ENCODE data around the gene NDUFB10. TPM values are rescaled to one million over a fixed set of nuclear protein-coding genes. Genes with fewer than 3 reads are reported as not detected.
A peak's percentile ranks its signal among the peaks of the same experiment; 100 is the strongest.

Gene NDUFB10
- total RNA-seq, 2 donors from 2014 or later = 63.4 to 98.8 TPM

DNA sequence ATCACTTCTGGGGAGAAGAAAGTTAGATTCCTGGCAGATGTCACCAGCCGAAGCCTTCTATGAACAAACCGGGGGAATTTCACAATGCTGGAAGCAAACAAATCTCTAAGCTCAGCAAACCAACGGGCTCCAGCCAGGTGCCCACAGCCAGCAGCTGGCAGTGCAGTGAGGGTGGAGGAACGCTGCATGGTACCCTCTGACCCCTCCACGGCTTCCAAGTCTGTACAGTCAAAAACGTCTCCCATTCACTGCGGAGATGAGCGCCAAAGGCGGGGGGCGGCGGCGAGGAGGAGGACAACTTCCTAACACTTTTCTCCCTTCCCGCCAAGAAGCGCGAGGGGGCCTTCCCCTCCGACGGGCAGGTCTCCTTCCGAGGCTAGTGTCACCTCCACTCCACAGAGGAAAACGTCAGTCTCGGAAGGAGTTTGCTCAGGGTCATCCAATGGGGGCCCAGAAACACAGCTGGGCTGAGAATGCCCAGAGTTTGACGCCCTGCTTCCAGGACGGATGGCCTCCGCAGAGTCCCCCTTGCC is 49.4 kb downstream of the NDUFB10 start:
- H3K27ac Mint-ChIP-seq = peak overlapping the region; percentile 90 to 97
- peak in 1 of 2 donors; percentile 47 for ATAC-seq
- H3K36me3 Mint-ChIP-seq = peaks cover 22 to 24% of the 10 kb centered on the region in 2 donors
- DNase-seq (ENCODE audit: low spot score in 2 of 2) = no peak
- H3K9me3 Mint-ChIP-seq = no peaks in the 10 kb centered on the region

- H3K9me3 Mint-ChIP-seq = no peaks in the 10 kb centered on the region
- ATAC-seq = peak; percentile 13 to 48
- no peak for DNase-seq (ENCODE audit: low spot score in 2 of 2)
- H3K27ac Mint-ChIP-seq = peak overlapping the region; percentile 90 to 97
- peaks cover 22 to 24% of the 10 kb centered on the region in 2 donors for H3K36me3 Mint-ChIP-seq
Measured at GRCh38 chr16:2009164-2009711, 49.9 kb downstream of the NDUFB10 start.

- peaks cover 22 to 24% of the 10 kb centered on the region in 2 donors for H3K36me3 Mint-ChIP-seq
- ATAC-seq (peak; percentile 95 to 96), DNase-seq (ENCODE audit: low spot score in 2 of 2) (peak; percentile 79 to 82)
- H3K27ac Mint-ChIP-seq = peak within 1 kb of the TSS; percentile 92 to 97
- no peaks in the 10 kb centered on the region for H3K9me3 Mint-ChIP-seq
Measured at GRCh38 chr16:2009791-2010510, 50.6 kb downstream of the NDUFB10 start, which contains the start of gene ZNF598. Gene ZNF598 (minus strand): TSS chr16:2009821.

Other genes with a start within 250 kb of the NDUFB10 start
- gene NME3, start 188.0 kb upstream of the NDUFB10 start, total RNA-seq = 10 to 100 TPM; 30.9 to 55.6 TPM
- gene EME2, start 186.7 kb upstream of the NDUFB10 start, total RNA-seq = 10 to 100 TPM; 21.9 to 24.0 TPM
- 100 to 1,000 TPM; 106 to 180 TPM for gene MRPS34, start 186.4 kb upstream of the NDUFB10 start, total RNA-seq
- gene SPSB3, start 177.0 kb upstream of the NDUFB10 start, total RNA-seq = 10 to 100 TPM; 19.1 to 29.2 TPM
- gene NUBP2, start 176.6 kb upstream of the NDUFB10 start, total RNA-seq = 10 to 100 TPM; 41.0 to 48.3 TPM
- not detected for gene IGFALS, start 165.8 kb upstream of the NDUFB10 start, total RNA-seq
- gene HAGH, start 132.7 kb upstream of the NDUFB10 start, total RNA-seq = 10 to 100 TPM; 31.7 to 65.6 TPM
- 10 to 100 TPM; 11.9 to 13.0 TPM for gene FAHD1, start 132.3 kb upstream of the NDUFB10 start, total RNA-seq
- gene MEIOB, start 87.4 kb upstream of the NDUFB10 start, total RNA-seq = under 1 TPM; 0.43 to 0.45 TPM
- not detected for gene HS3ST6, start 41.1 kb upstream of the NDUFB10 start, total RNA-seq
- 10 to 100 TPM; 17.3 to 41.7 TPM for gene MSRB1, start 16.3 kb upstream of the NDUFB10 start, total RNA-seq
- not detected for gene RPL3L, start 4.8 kb upstream of the NDUFB10 start, total RNA-seq
- 1,000 to 10,000 TPM; 5,211 to 5,668 TPM for gene RPS2, start 5.3 kb downstream of the NDUFB10 start, total RNA-seq
- gene RNF151, start 7.3 kb downstream of the NDUFB10 start, total RNA-seq = under 1 TPM in 1 of 2 donors, not detected in 1; 0.41 TPM
- 10 to 100 TPM; 18.8 to 37.2 TPM for gene TBL3, start 12.5 kb downstream of the NDUFB10 start, total RNA-seq
- not detected for gene NOXO1, start 21.9 kb downstream of the NDUFB10 start, total RNA-seq
- gene GFER, start 24.7 kb downstream of the NDUFB10 start, total RNA-seq = 10 to 100 TPM; 19.1 to 25.0 TPM
- gene SYNGR3, start 30.4 kb downstream of the NDUFB10 start, total RNA-seq = 1 to 10 TPM; 2.0 to 9.0 TPM
- 10 to 100 TPM; 72.2 to 87.9 TPM for gene ZNF598, start 50.3 kb downstream of the NDUFB10 start, total RNA-seq
- gene NPW, start 60.2 kb downstream of the NDUFB10 start, total RNA-seq = 1 to 10 TPM in 1 of 2 donors, under 1 TPM in 1; 0.61 to 4.6 TPM
- gene NHERF2, start 67.4 kb downstream of the NDUFB10 start, total RNA-seq = 1 to 10 TPM in 1 of 2 donors, under 1 TPM in 1; 0.82 to 3.7 TPM
- gene NTHL1, start 88.3 kb downstream of the NDUFB10 start, total RNA-seq = 10 to 100 TPM; 21.6 to 25.3 TPM
- 100 to 1,000 TPM in 1 of 2 donors, 10 to 100 TPM in 1; 70.5 to 121 TPM for gene TSC2, start 88.4 kb downstream of the NDUFB10 start, total RNA-seq
- gene PKD1, start 176.4 kb downstream of the NDUFB10 start, total RNA-seq = 10 to 100 TPM; 77.0 to 87.6 TPM
- under 1 TPM in 1 of 2 donors, not detected in 1; 0.80 TPM for gene RAB26, start 189.1 kb downstream of the NDUFB10 start, total RNA-seq
- 10 to 100 TPM; 67.7 to 92.0 TPM for gene TRAF7, start 196.2 kb downstream of the NDUFB10 start, total RNA-seq
- gene CASKIN1, start 237.1 kb downstream of the NDUFB10 start, total RNA-seq = 10 to 100 TPM in 1 of 2 donors, under 1 TPM in 1; 0.77 to 11.3 TPM
- gene MLST8, start 245.9 kb downstream of the NDUFB10 start, total RNA-seq = 10 to 100 TPM; 49.5 to 52.2 TPM